ENCODE data around the gene RASL10A.
A peak's percentile ranks its signal among the peaks of the same experiment; 100 is the strongest.

Gene RASL10A

GRCh38 chr22:29301716-29302401 is 13.6 kb downstream of the RASL10A start:
- no peak for FAIRE-seq

GRCh38 chr22:29300807-29301601 is 14.5 kb downstream of the RASL10A start:
- peak; percentile 83 for FAIRE-seq

GRCh38 chr22:29300467-29300806 is 15.1 kb downstream of the RASL10A start:
- FAIRE-seq: no peak

- no peak for FAIRE-seq
Observed at GRCh38 chr22:29299136-29299900, 16.2 kb downstream of the RASL10A start.

GRCh38 chr22:29298641-29299040 is 16.9 kb downstream of the RASL10A start:
- FAIRE-seq: no peak

GRCh38 chr22:29292379-29292778 is 23.1 kb downstream of the RASL10A start:
- FAIRE-seq: no peak

GRCh38 chr22:29291215-29291614 is 24.3 kb downstream of the RASL10A start:
- no peak for FAIRE-seq

GRCh38 chr22:29290061-29290460 is 25.4 kb downstream of the RASL10A start:
- no peak for FAIRE-seq

GRCh38 chr22:29288837-29289236 is 26.7 kb downstream of the RASL10A start:
- no peak for FAIRE-seq

- no peak for FAIRE-seq
Observed at GRCh38 chr22:29284196-29284595, 31.3 kb downstream of the RASL10A start.

- no peak for FAIRE-seq
Observed at GRCh38 chr22:29277927-29278326, 37.6 kb downstream of the RASL10A start.

- FAIRE-seq: peak; percentile 23
Observed at GRCh38 chr22:29275819-29276565, 39.5 kb downstream of the RASL10A start.

- FAIRE-seq: no peak
Observed at GRCh38 chr22:29275167-29275566, 40.3 kb downstream of the RASL10A start.

- no peak for FAIRE-seq
Observed at GRCh38 chr22:29272624-29273023, 42.9 kb downstream of the RASL10A start.

- FAIRE-seq: no peak
Observed at GRCh38 chr22:29270475-29271271, 44.8 kb downstream of the RASL10A start.

GRCh38 chr22:29269731-29270474 is 45.6 kb downstream of the RASL10A start:
- FAIRE-seq: no peak

GRCh38 chr22:29269230-29269604 is 46.3 kb downstream of the RASL10A start:
- FAIRE-seq: no peak

GRCh38 chr22:29268511-29269229 is 46.8 kb downstream of the RASL10A start:
- FAIRE-seq: no peak

GRCh38 chr22:29267858-29268510 is 47.5 kb downstream of the RASL10A start, which contains the start of the genes EWSR1 and RHBDD3:
TSS of gene EWSR1 (plus strand) at chr22:29268268. CDS start at chr22:29268337, 69 bp downstream.
TSS of gene RHBDD3 (minus strand) at chr22:29267981. CDS start at chr22:29265626, 2,355 bp downstream.
- FAIRE-seq: no peak

- FAIRE-seq: no peak
Observed at GRCh38 chr22:29267462-29267857, 48.0 kb downstream of the RASL10A start.
